ENCODE measurements around the gene ADD1.

ADD1 gene

DNA sequence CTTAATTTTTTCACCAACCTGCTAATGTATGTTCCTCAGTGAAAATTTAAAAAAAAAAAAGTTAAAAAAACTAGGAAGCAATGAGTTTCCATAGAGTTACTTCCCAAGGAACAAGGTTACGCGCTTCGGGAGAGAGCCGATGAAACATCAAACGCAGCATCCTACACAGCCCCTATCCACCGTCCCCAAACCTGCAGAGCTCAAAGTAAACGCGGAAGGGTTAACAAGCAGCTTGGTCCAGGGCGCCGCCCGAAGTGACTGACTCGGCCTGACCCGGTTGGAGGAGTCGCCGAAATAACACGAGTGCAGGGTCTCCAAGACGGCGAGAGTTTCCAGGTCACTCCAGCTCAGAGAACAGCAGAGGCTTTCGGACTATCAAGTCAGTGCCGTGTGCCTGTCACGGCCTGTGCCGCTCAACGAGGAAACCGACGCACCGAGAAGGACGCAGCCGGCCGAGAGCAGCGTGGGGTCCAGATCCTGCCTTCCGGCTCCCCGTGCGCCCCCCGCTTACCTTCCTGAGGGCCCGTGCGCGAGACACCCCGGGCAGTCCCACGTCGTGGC, 119.0 kb downstream of the ADD1 start:
- Histone ChIP-seq H3K27ac (ENCODE audit: low read depth, low read length) (peak overlapping the region; percentile 70), H3K36me3 (ENCODE audit: control insufficient read depth, low read length) (peaks cover 46% of the 10 kb centered on the region), H3K27me3 (ENCODE audit: control insufficient read depth, low read length) (no peaks in the 10 kb centered on the region), H3K4me1 (ENCODE audit: control insufficient read depth, low read length) (peaks cover 22% of the 10 kb centered on the region), H3K9me2 (replicated peaks; ENCODE audit: control insufficient read depth, low read length) (no peaks in the 10 kb centered on the region), H3K9me3 (ENCODE audit: control insufficient read depth, insufficient read depth, low read length) (no peaks in the 10 kb centered on the region), H3K4me2 (ENCODE audit: low read length) (peak overlapping the region; percentile 77), H3K79me2 (ENCODE audit: control insufficient read depth, low read length) (peaks cover 58% of the 10 kb centered on the region), H3F3A (ENCODE audit: control insufficient read depth, insufficient read depth) (peaks cover 14% of the 10 kb centered on the region), H3K4me3 (ENCODE audit: low read length) (peak overlapping the region; percentile 91), H4K20me1 (ENCODE audit: control insufficient read depth, insufficient read depth, low read depth, low read length) (peaks cover 22% of the 10 kb centered on the region)
- TF ChIP-seq, protein P1, sequence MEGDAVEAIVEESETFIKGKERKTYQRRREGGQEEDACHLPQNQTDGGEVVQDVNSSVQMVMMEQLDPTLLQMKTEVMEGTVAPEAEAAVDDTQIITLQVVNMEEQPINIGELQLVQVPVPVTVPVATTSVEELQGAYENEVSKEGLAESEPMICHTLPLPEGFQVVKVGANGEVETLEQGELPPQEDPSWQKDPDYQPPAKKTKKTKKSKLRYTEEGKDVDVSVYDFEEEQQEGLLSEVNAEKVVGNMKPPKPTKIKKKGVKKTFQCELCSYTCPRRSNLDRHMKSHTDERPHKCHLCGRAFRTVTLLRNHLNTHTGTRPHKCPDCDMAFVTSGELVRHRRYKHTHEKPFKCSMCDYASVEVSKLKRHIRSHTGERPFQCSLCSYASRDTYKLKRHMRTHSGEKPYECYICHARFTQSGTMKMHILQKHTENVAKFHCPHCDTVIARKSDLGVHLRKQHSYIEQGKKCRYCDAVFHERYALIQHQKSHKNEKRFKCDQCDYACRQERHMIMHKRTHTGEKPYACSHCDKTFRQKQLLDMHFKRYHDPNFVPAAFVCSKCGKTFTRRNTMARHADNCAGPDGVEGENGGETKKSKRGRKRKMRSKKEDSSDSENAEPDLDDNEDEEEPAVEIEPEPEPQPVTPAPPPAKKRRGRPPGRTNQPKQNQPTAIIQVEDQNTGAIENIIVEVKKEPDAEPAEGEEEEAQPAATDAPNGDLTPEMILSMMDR (IDR thresholded peaks at IDR 0.05; ENCODE audit: low read depth, low read length, poor library complexity, severe bottlenecking): no peak
- no peak for TF ChIP-seq EZH2phosphoT487 (IDR thresholded peaks at IDR 0.05; ENCODE audit: borderline replicate concordance, low read length)

DNA sequence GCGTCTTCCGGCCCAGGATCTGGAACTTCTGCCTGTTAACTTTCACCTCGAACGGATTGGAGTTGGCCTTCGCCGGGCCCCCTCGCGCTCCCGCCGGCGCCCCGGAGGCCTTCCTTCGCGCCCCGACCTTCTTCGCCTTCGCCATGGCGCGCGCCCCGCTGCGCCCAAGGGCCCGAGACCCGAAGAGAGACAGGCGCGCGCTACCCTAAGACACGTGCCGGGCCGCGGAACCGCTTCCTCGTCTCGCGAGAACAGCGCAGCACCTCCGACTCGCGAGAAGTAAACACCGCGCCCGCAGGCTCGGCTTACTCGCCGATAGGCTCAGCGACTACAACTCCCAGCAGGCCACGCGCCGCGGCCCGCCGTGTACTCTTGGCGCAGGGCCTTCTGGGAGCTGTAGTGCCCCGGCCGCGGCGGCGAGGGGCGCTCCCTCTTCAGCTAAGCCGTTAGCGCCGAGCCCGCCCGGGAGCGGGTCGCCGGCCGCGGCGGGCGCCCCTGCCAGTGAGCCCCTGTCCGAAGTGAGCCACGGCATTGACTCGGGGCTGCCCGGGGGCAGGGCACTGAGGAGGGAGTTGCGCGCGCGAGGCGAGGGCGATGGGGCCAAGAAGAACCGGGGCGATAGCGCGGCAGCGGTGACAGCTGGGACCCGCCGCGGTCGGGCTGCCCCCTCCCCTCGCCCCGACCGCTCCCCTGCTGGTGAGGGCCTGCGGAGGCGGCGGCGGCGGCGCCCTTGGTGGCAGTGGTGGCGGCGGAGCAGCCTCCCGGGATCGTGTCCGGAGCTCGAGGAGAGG, 119.7 kb downstream of the ADD1 start, which contains the start of the genes GRK4 and NOP14:
Gene GRK4 (plus strand): TSS at position 397 of the 791 bp plus-strand sequence. CDS start 500 bp downstream, outside the sequence.
Gene NOP14 (minus strand): TSS at position 232 of the 791 bp plus-strand sequence. CDS start 87 bp downstream, at position 145.
- Histone ChIP-seq H3K9me2 (replicated peaks; ENCODE audit: control insufficient read depth, low read length) (no peaks in the 10 kb centered on the region), H3K4me3 (ENCODE audit: low read length) (peak within 1 kb of the TSS; percentile 91), H3K4me2 (ENCODE audit: low read length) (peak within 1 kb of the TSS; percentile 77), H3K36me3 (ENCODE audit: control insufficient read depth, low read length) (peaks cover 39% of the 10 kb centered on the region), H3K79me2 (ENCODE audit: control insufficient read depth, low read length) (peaks cover 51% of the 10 kb centered on the region), H3K4me1 (ENCODE audit: control insufficient read depth, low read length) (peaks cover 21% of the 10 kb centered on the region), H4K20me1 (ENCODE audit: control insufficient read depth, insufficient read depth, low read depth, low read length) (peaks cover 15% of the 10 kb centered on the region), H3K27me3 (ENCODE audit: control insufficient read depth, low read length) (no peaks in the 10 kb centered on the region), H3K27ac (ENCODE audit: low read depth, low read length) (peak within 1 kb of the TSS; percentile 70), H3K9me3 (ENCODE audit: control insufficient read depth, insufficient read depth, low read length) (no peaks in the 10 kb centered on the region), H3F3A (ENCODE audit: control insufficient read depth, insufficient read depth) (peaks cover 8% of the 10 kb centered on the region; the same call in 1 of the 2 replicates)
- TF ChIP-seq EZH2phosphoT487 (IDR thresholded peaks at IDR 0.05; ENCODE audit: borderline replicate concordance, low read length): no peak
- TF ChIP-seq, protein P1 (IDR thresholded peaks at IDR 0.05; ENCODE audit: low read depth, low read length, poor library complexity, severe bottlenecking): no peak

DNA sequence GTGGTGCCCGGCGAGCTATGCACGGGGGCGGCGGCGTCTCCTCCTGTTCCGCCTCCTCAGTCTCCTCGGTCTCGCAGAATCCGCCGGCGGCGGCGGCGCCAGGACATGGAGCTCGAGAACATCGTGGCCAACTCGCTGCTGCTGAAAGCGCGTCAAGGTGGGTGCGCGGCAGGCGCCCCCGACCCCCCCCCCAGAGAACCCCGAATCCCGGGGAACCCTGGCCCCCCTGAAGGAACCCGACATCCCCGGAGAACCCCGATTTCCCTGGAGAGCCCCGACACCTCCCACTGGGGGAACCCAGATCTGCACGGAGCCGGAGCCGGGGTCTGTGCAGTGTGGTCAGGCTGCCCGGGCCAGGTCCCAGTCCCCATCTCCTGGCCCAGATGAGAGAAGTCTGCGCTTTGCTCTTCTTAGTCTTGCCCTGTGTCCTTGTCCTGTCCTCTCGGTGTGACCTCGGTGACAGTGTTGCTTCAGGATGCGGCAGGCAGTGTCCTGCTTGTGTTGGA, 120.4 kb downstream of the ADD1 start:
- Histone ChIP-seq H3K27ac (ENCODE audit: low read depth, low read length) (no peak overlapping the region), H3K36me3 (ENCODE audit: control insufficient read depth, low read length) (peaks cover 33% of the 10 kb centered on the region), H3K9me2 (replicated peaks; ENCODE audit: control insufficient read depth, low read length) (no peaks in the 10 kb centered on the region), H4K20me1 (ENCODE audit: control insufficient read depth, insufficient read depth, low read depth, low read length) (peaks cover 12% of the 10 kb centered on the region), H3K9me3 (ENCODE audit: control insufficient read depth, insufficient read depth, low read length) (no peaks in the 10 kb centered on the region), H3K27me3 (ENCODE audit: control insufficient read depth, low read length) (no peaks in the 10 kb centered on the region), H3K79me2 (ENCODE audit: control insufficient read depth, low read length) (peaks cover 45% of the 10 kb centered on the region), H3K4me3 (ENCODE audit: low read length) (peak overlapping the region; percentile 91), H3K4me2 (ENCODE audit: low read length) (peak overlapping the region; percentile 77), H3F3A (ENCODE audit: control insufficient read depth, insufficient read depth) (peaks cover 4% of the 10 kb centered on the region; the same call in 1 of the 2 replicates), H3K4me1 (ENCODE audit: control insufficient read depth, low read length) (peaks cover 18% of the 10 kb centered on the region)
- TF ChIP-seq, protein P1 (IDR thresholded peaks at IDR 0.05; ENCODE audit: low read depth, low read length, poor library complexity, severe bottlenecking): no peak
- no peak for TF ChIP-seq EZH2phosphoT487 (IDR thresholded peaks at IDR 0.05; ENCODE audit: borderline replicate concordance, low read length)

Measured in DOHH2 (cell line).